HepG2 (cell line): ENCODE measurements around the gene C19orf85. TPM values are rescaled to one million over a fixed set of nuclear protein-coding genes. Genes with fewer than 3 reads are reported as not detected.

Experiments used
- ATAC-seq: fragments of 200-7000 bp; cut with Tn5 transposase; 3 replicates; pipeline ENCODE4 v1.9.1; 2020; ENCODE audit warnings: mild to moderate bottlenecking, moderate library complexity
- BruUV-seq: library from RNA; stranded (reverse); fragments of 400-500 nt; replicated peaks from 2 replicates; lab custom pipeline; 2021; lab: Mats Ljungman, UMichigan
- CTCF ChIA-PET: fragments of 300-600 bp; formaldehyde crosslinking; extraction: SDS; loops from one replicate; lab custom pipeline; 2021; ENCODE audit warnings: low total read pairs, inconsistent platforms, low intra/inter-chr PET ratio; lab: Yijun Ruan, JAX
- POLR2A ChIA-PET: fragments of 350-600 bp; sonication (Branson Sonifier 250); formaldehyde crosslinking; loops from one replicate; lab custom pipeline; 2020; ENCODE audit warnings: antibody characterized with exemption, inconsistent platforms; lab: Yijun Ruan, JAX
- DNase-seq: peaks from one replicate; pipeline ENCODE4 v3.0.0-alpha.2; 2015; ENCODE audit warnings: low spot score
- FAIRE-seq: peaks from 3 replicates; lab custom pipeline; 2011; peaks lifted over from hg19 to GRCh38; lab: Jason Lieb, UNC
- H2AFZ ChIP-seq: one replicate; pipeline ENCODE4 v1.6.1; 2011; ENCODE audit warnings: low read length, inconsistent platforms
- H3K27ac ChIP-seq: fragments of 300-600 bp; 3 replicates; pipeline ENCODE4 v1.8.0; 2011; ENCODE audit warnings: mixed run types, mild to moderate bottlenecking, mixed read lengths, low read length, inconsistent platforms; ENCODE audit not compliant: insufficient read depth; ENCODE audit errors: extremely low read length
- H3K27me3 ChIP-seq, 2 experiments: fragments of 200-600 bp in 1 of 2; 2 replicates in 1 of 2; 3 replicates in 1 of 2; pipeline versions ENCODE4 v1.6.0 to v1.8.0; 2011; ENCODE audit warnings: low read length in 2 of 2, mild to moderate bottlenecking in 2 of 2, moderate library complexity in 2 of 2, inconsistent platforms in 1 of 2; ENCODE audit not compliant: insufficient read depth in 2 of 2, control insufficient read depth in 1 of 2
- H3K36me3 ChIP-seq, 2 experiments: fragments of 200-600 bp in 1 of 2; replicated peaks in 1 of 2; 2 replicates in 1 of 2; 3 replicates in 1 of 2; pipeline versions ENCODE4 v1.5.1 to v1.8.0; 2011; ENCODE audit warnings: low read length in 2 of 2, inconsistent platforms in 1 of 2; ENCODE audit not compliant: insufficient read depth in 2 of 2, control insufficient read depth in 1 of 2
- H3K4me1 ChIP-seq: 2 replicates; pipeline ENCODE4 v1.5.1; 2012; ENCODE audit warnings: low read length, inconsistent platforms; ENCODE audit not compliant: insufficient read depth
- H3K4me2 ChIP-seq: 2 replicates; pipeline ENCODE4 v1.6.0; 2011; ENCODE audit warnings: low read depth, low read length, inconsistent platforms
- H3K4me3 ChIP-seq, 3 experiments: fragments of 200-600 bp in 1 of 3; sonication (generic), shearing (Covaris generic) in 1 of 3; replicated peaks in 1 of 3; 2 replicates each; pipeline ENCODE4 v1.5.1; 2011 to 2016; ENCODE audit warnings: low read length in 3 of 3, inconsistent platforms in 2 of 3, low read depth in 2 of 3, mild to moderate bottlenecking in 2 of 3, control low read depth in 1 of 3, mixed read lengths in 1 of 3; ENCODE audit not compliant: insufficient read depth in 1 of 3
- H3K79me2 ChIP-seq: one replicate; pipeline ENCODE4 v1.6.1; 2011; ENCODE audit warnings: low read length, inconsistent platforms; ENCODE audit not compliant: insufficient read depth
- H3K9ac ChIP-seq: 2 replicates; pipeline ENCODE4 v1.6.0; 2011; ENCODE audit warnings: mild to moderate bottlenecking, low read depth, low read length, inconsistent platforms; ENCODE audit not compliant: insufficient read depth
- H3K9me3 ChIP-seq: 2 replicates; pipeline ENCODE4 v1.5.1; 2012; ENCODE audit warnings: mild to moderate bottlenecking, low read length
- H4K20me1 ChIP-seq: 2 replicates; pipeline ENCODE4 v1.6.0; 2011; ENCODE audit warnings: inconsistent platforms, mild to moderate bottlenecking, low read length, moderate library complexity; ENCODE audit not compliant: insufficient read depth
- AHDC1 ChIP-seq: sonication (generic); formaldehyde crosslinking; IDR thresholded peaks from 2 replicates; pipeline ENCODE4 v1.5.1; 2020; ENCODE audit warnings: mild to moderate bottlenecking, missing genetic modification reagents, borderline replicate concordance
- ARNT ChIP-seq: fragments of 450-650 bp; IDR thresholded peaks from 2 replicates; pipeline ENCODE4 v1.6.1; 2017
- ATF7-NPFF ChIP-seq: sonication (generic); formaldehyde crosslinking; IDR thresholded peaks from 2 replicates; pipeline ENCODE4 v1.8.1; 2023; ENCODE audit warnings: mild to moderate bottlenecking, low read depth, missing genetic modification reagents, moderate library complexity
- HNRNPL ChIP-seq: fragments of 200-400 bp; formaldehyde crosslinking; IDR thresholded peaks from 2 replicates; pipeline ENCODE4 v1.6.1; 2017; ENCODE audit warnings: mild to moderate bottlenecking, low read depth, low read length
- KMT2B ChIP-seq: IDR thresholded peaks from 2 replicates; pipeline ENCODE4 v1.6.1; 2016; ENCODE audit warnings: missing genetic modification reagents, missing compliant biosample characterization
- MAZ ChIP-seq, 2 experiments: sonication (generic) in 1 of 2; formaldehyde crosslinking in 1 of 2; IDR thresholded peaks; 2 replicates each; pipeline versions ENCODE4 v1.5.0 to v1.6.1; 2012 to 2020; ENCODE audit warnings: low read depth in 2 of 2, mild to moderate bottlenecking in 2 of 2, borderline replicate concordance in 1 of 2, improper control_type of control experiment in 1 of 2, low read length in 1 of 2, missing genetic modification reagents in 1 of 2, moderate library complexity in 1 of 2
- NFATC3 ChIP-seq: sonication (generic); formaldehyde crosslinking; IDR thresholded peaks from 2 replicates; pipeline ENCODE4 v1.5.1; 2020; ENCODE audit warnings: mild to moderate bottlenecking, missing genetic modification reagents
- TP53 ChIP-seq: sonication (generic); formaldehyde crosslinking; conservative IDR thresholded peaks from 2 replicates; pipeline ENCODE4 v1.4.0; 2020; ENCODE audit warnings: missing genetic modification reagents
- ZNF160 ChIP-seq: sonication (generic); formaldehyde crosslinking; IDR thresholded peaks from 2 replicates; pipeline ENCODE4 v1.8.0; 2022; ENCODE audit warnings: mild to moderate bottlenecking, inconsistent platforms, missing genetic modification reagents
- ZNF225 ChIP-seq: sonication (generic); formaldehyde crosslinking; IDR thresholded peaks from 2 replicates; pipeline ENCODE4 v1.4.0; 2020; ENCODE audit warnings: mild to moderate bottlenecking, missing genetic modification reagents
- ZNF556 ChIP-seq: sonication (generic); formaldehyde crosslinking; IDR thresholded peaks from 2 replicates; pipeline ENCODE4 v1.4.0; 2020; ENCODE audit warnings: mild to moderate bottlenecking, missing genetic modification reagents, borderline replicate concordance
- ZNF577 ChIP-seq: sonication (generic); formaldehyde crosslinking; IDR thresholded peaks from 2 replicates; pipeline ENCODE4 v1.4.0; 2020; ENCODE audit warnings: mild to moderate bottlenecking, low read depth, missing genetic modification reagents, borderline replicate concordance
- WGBS: methylation state at CpG from one replicate; pipeline ENCODE4 v1.1.6; 2017; ENCODE audit warnings: low lambda C conversion rate; 5-methylcytosine and 5-hydroxymethylcytosine counted together
- in situ Hi-C: cut with HindIII; loops from 2 replicates; pipeline ENCODE4 v1.10.0; 2017; ENCODE audit warnings: low pct_unique_long_range_greater_than_20kb; ENCODE audit not compliant: extremely low pct_ligation_motif_present
- intact Hi-C: fragments of 100-400 bp; cut with micrococcal nuclease; formaldehyde crosslinking; loops from one replicate; pipeline ENCODE4 v1.10.0; 2022; ENCODE audit not compliant: unreplicated experiment
- polyA plus RNA-seq, 8 experiments: library from polyadenylated mRNA; depleted of rRNA in 3 of 8; stranded (reverse) in 7 of 8; unstranded in 1 of 8; fragments of >200 nt; fragmentation: Illumina TruSeq in 4 of 8; extraction: Trizol in 4 of 8; gene quantifications; 2 replicates each; pipeline versions ENCODE4 v1.2.1 to v1.2.3, GENCODE V29; 2011 to 2016; ENCODE audit warnings: low read depth in 4 of 8, missing spikeins in 1 of 8, mixed read lengths in 1 of 8; ENCODE audit not compliant: insufficient read depth in 1 of 8
- total RNA-seq, 5 experiments: library from RNA; depleted of rRNA; stranded (reverse); fragments of >200 nt; fragmentation: Illumina TruSeq; extraction: Trizol; gene quantifications; 2 replicates each; pipeline ENCODE4 v1.2.3, GENCODE V29; 2016; ENCODE audit warnings: low read depth in 1 of 5

The C19orf85 gene
- total and polyA plus RNA-seq, 2 of the 13 experiments (the other 11 are each of a cell fraction or from before 2014, with no cell fraction given) = not detected

- Histone ChIP-seq H4K20me1 (no peaks in the 10 kb centered on the region), H3K27ac (no peak overlapping the region), H3K4me2 (no peak overlapping the region), H3K4me1 (peaks cover 10% of the 10 kb centered on the region), H3K9me3 (no peaks in the 10 kb centered on the region), H3K36me3 (no peaks in the 10 kb centered on the region), H3K4me3 (no peak overlapping the region), H3K9ac (no peak overlapping the region), H2AFZ (no peak overlapping the region), H3K79me2 (no peaks in the 10 kb centered on the region), H3K27me3 (peaks cover 0 to 17% of the 10 kb centered on the region in 2 experiments; a peak in 1 of 5 replicates)
- no peak for FAIRE-seq
- no TSS peak for BruUV-seq
- intact Hi-C loops = loop anchor here (5.0 kb wide), 1 partner anchor 277 kb away; no protein-coding TSS in a partner anchor
- no peak for DNase-seq
- TF ChIP-seq MAZ (IDR thresholded peaks at IDR 0.05; ENCODE audit: borderline replicate concordance, low read depth, low read length) (no peak), MAZ (CRISPR knock-in tag; IDR thresholded peaks at IDR 0.05; ENCODE audit: low read depth) (no peak), ZNF556 (CRISPR knock-in tag) (no peak), NFATC3 (no peak), ZNF225 (CRISPR knock-in tag) (no peak), ZNF577 (no peak)
- ChIA-PET CTCF (interaction anchor here (2.5 kb wide), 1 partner anchor 207 kb away, joined by 8 read pairs; no protein-coding TSS in a partner anchor), POLR2A (interaction anchor here (1.2 kb wide), 1 partner anchor 12 kb away, joined by 3 read pairs; the partner anchor contains the start of gene UBE2S)
- WGBS = 0% methylated on average over 1 of the region's 5 CpGs
- in situ Hi-C loops = loop anchor here (5.0 kb wide), 2 partner anchors 117 to 202 kb away; no protein-coding TSS in a partner anchor
- ATAC-seq = no peak
Observed at GRCh38 chr19:55419624-55420236, 44.8 kb downstream of the C19orf85 start.

GRCh38 chr19:55419103-55419502 lies 45.4 kb downstream of the C19orf85 start:
- ATAC-seq = no peak
- no CpG with 5 or more reads among the region's 5 CpGs for WGBS
- H3K9ac ChIP-seq = no peak overlapping the region
- no peaks in the 10 kb centered on the region for H4K20me1 ChIP-seq
- ChIA-PET CTCF (interaction anchor here (1.6 to 2.7 kb wide), 4 partner anchors 84 to 278 kb away, joined by 3 to 23 read pairs (median 11); no protein-coding TSS in a partner anchor), POLR2A (interaction anchor here (1.2 to 1.5 kb wide), 2 partner anchors 11 to 117 kb away, joined by 3 read pairs; partner anchors contain the start of gene UBE2S)
- H3K36me3 ChIP-seq = no peaks in the 10 kb centered on the region
- peaks cover 10% of the 10 kb centered on the region for H3K4me1 ChIP-seq
- peaks cover 0 to 16% of the 10 kb centered on the region in 2 experiments; a peak in 1 of 5 replicates for H3K27me3 ChIP-seq
- no TSS peak for BruUV-seq
- FAIRE-seq = no peak
- intact Hi-C loops (loop anchor here (5.0 kb wide), 1 partner anchor 277 kb away; no protein-coding TSS in a partner anchor), in situ Hi-C loops (loop anchor here (5.0 kb wide), 2 partner anchors 117 to 202 kb away; no protein-coding TSS in a partner anchor)
- no peaks in the 10 kb centered on the region for H3K79me2 ChIP-seq
- H2AFZ ChIP-seq = no peak overlapping the region
- DNase-seq = no peak
- H3K4me2 ChIP-seq = no peak overlapping the region
- no peak overlapping the region for H3K4me3 ChIP-seq
- H3K9me3 ChIP-seq = no peaks in the 10 kb centered on the region
- H3K27ac ChIP-seq = no peak overlapping the region
- TF ChIP-seq ATF7-NPFF (CRISPR knock-in tag) (no peak), AHDC1 (CRISPR knock-in tag) (no peak), ZNF160 (CRISPR knock-in tag) (no peak), ARNT (no peak), TP53 (no peak), KMT2B (CRISPR knock-in tag) (no peak), HNRNPL (no peak)
